AG04449 (cell line): ENCODE data around the gene TMEM72.

Source experiments
- CTCF ChIA-PET: fragments of 350-600 bp; formaldehyde crosslinking; extraction: SDS; loops from one replicate; lab custom pipeline; 2021; ENCODE audit warnings: antibody characterized with exemption; lab: Yijun Ruan, JAX
- POLR2A ChIA-PET: fragments of 400-600, 350-600 bp; formaldehyde crosslinking; extraction: SDS; loops from one replicate; lab custom pipeline; 2020; ENCODE audit warnings: antibody characterized with exemption, inconsistent platforms; lab: Yijun Ruan, JAX
- DNase-seq: peaks from one replicate; pipeline ENCODE4 v3.0.0-alpha.2; 2010; ENCODE audit warnings: low read depth, low spot score
- H3K4me3 ChIP-seq: 2 replicates; pipeline ENCODE4 v1.5.1; 2011; ENCODE audit warnings: low read depth, mild to moderate bottlenecking, control low read depth, low read length
- TF ChIP-seq, protein P1 (sequence below): IDR thresholded peaks from one replicate; pipeline ENCODE4 v1.5.1; 2011; ENCODE audit warnings: mild to moderate bottlenecking, moderate library complexity, low read length, control low read depth, inconsistent platforms; ENCODE audit not compliant: insufficient read depth; ENCODE audit errors: missing control alignments

TMEM72 gene

DNA sequence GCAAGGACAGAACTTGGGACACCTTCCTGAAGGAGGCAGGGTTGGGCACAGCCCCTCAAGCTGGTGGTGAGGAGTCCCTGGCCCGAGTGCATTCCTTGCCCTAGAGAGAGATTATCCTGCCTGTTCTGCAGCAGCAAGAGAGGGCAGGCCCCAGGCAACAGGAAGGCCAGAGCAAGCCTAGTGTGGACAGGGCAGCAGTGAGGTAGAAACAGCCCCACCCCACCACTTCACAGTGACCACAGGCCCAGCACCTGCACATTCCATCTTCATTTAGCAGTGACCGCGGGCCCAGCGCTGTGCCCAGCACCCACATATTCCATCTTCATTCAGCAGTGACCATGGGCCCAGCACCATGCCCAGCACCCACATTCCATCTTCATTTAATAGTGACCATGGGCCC is 16.4 kb upstream of the TMEM72 start:
- CTCF ChIA-PET, result interaction anchor here (1.6 kb wide), 1 partner anchor 30 kb away, joined by 4 read pairs; no protein-coding TSS in a partner anchor
- POLR2A ChIA-PET, result no interaction called here
- TF ChIP-seq, protein P1, sequence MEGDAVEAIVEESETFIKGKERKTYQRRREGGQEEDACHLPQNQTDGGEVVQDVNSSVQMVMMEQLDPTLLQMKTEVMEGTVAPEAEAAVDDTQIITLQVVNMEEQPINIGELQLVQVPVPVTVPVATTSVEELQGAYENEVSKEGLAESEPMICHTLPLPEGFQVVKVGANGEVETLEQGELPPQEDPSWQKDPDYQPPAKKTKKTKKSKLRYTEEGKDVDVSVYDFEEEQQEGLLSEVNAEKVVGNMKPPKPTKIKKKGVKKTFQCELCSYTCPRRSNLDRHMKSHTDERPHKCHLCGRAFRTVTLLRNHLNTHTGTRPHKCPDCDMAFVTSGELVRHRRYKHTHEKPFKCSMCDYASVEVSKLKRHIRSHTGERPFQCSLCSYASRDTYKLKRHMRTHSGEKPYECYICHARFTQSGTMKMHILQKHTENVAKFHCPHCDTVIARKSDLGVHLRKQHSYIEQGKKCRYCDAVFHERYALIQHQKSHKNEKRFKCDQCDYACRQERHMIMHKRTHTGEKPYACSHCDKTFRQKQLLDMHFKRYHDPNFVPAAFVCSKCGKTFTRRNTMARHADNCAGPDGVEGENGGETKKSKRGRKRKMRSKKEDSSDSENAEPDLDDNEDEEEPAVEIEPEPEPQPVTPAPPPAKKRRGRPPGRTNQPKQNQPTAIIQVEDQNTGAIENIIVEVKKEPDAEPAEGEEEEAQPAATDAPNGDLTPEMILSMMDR, result no peak
- DNase-seq, result no peak
- H3K4me3 ChIP-seq, result no peak overlapping the region

DNA sequence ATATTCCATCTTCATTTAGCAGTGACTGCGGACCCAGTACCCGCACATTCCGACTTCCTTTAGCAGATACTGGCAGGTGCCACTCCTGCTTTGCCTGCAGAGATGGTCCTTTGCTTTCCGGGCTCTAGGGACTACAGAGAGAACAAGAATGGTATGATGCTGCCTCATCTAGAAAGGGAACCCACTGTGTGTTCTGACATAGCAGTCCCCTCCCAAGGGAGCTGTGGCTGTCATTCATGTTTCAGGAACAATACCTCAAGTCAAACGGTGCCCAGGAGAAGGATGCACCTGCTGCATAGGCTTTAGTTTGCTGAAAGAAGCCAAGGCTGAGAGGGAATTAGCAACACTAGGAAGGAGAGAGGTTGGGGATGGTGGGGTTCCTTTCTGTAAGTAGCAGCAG is 15.9 kb upstream of the TMEM72 start:
- TF ChIP-seq, protein P1, result no peak
- CTCF ChIA-PET, result no interaction called here

DNA sequence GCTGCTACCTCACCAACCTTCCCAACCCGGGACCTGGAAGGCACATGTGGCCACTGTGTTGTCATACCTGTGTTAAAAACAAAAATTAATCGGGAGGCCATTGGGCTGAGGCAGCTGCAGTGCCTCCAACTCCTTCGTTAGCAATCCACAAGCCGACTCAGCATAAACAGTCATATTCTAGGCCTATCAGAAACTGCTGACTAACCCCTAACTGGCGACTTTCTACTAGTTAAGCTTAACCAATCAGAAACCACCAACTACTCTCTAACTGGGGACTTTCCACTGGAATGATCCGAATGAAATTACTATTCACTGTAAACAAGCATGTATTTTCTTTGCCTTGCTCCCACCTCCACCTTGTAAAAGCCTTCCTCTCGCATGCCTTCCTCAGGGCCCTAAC is 14.1 kb upstream of the TMEM72 start:
- CTCF ChIA-PET, result interaction anchor here (1.4 kb wide), 1 partner anchor 36 kb away, joined by 5 read pairs; no protein-coding TSS in a partner anchor

More for the DNA sequence above, 15.9 kb upstream of the TMEM72 start:
- no peak overlapping the region for H3K4me3 ChIP-seq
- no peak for DNase-seq
- POLR2A ChIA-PET, result no interaction called here

DNA sequence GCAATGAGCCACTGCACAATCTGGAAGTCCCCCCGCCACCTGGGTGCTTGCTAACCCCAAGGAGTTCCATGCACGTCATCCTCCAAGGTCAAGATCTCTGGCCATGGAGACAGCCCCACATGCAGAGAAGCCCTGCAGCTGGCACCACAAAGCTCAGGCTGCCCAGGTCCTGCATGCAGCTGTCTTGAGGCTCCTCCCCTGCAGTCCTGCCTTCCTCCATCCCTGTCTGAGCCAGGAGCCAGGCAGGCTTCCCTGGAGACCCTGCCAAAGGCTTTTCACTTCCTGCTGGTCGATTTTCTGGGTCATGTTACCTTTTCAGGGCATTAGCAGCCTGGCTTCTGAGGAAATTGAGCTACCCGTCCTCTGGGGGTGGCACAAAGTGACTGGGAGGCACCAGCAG is 12.5 kb upstream of the TMEM72 start:
- DNase-seq, result no peak
- H3K4me3 ChIP-seq, result no peak overlapping the region
- ChIA-PET CTCF (no interaction called here), POLR2A (no interaction called here)
- TF ChIP-seq, protein P1, result no peak

More for the DNA sequence above, 14.1 kb upstream of the TMEM72 start:
- DNase-seq, result no peak
- TF ChIP-seq, protein P1, result no peak
- POLR2A ChIA-PET, result no interaction called here
- no peak overlapping the region for H3K4me3 ChIP-seq

DNA sequence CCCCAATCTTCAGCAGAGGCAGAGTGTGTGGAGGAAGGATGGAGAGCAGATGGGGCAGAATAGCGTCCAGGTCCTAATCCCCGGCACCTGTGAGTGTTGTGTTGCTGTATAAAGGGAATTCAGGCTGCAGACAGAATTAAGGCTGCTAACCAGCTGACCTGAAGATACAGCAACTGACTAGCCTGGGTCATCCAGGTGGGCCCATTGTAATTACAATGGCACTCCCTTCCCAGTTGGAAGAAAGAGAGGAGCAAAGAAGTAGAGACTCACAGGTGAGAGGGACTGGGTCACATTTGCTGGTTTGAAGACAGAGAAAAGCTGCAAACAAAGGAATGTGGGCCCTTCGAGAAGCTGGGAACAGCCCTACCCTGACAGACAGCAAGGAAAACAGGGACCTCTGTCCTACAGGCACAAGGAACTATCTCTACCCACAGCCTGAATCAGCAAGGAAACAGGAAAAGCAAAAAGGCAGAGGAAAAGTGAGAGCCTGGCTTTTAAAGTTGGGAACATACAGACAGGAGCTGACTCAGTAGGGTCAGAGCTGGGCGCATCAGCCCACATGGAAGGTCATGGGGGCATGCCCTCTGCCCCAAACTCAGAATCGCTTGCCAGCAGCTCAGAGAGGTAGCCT is 11.6 kb upstream of the TMEM72 start:
- no peak overlapping the region for H3K4me3 ChIP-seq
- TF ChIP-seq, protein P1, result no peak
- no peak for DNase-seq
- ChIA-PET POLR2A (no interaction called here), CTCF (interaction anchor here (1.6 kb wide), 1 partner anchor 33 kb away, joined by 7 read pairs; no protein-coding TSS in a partner anchor)

DNA sequence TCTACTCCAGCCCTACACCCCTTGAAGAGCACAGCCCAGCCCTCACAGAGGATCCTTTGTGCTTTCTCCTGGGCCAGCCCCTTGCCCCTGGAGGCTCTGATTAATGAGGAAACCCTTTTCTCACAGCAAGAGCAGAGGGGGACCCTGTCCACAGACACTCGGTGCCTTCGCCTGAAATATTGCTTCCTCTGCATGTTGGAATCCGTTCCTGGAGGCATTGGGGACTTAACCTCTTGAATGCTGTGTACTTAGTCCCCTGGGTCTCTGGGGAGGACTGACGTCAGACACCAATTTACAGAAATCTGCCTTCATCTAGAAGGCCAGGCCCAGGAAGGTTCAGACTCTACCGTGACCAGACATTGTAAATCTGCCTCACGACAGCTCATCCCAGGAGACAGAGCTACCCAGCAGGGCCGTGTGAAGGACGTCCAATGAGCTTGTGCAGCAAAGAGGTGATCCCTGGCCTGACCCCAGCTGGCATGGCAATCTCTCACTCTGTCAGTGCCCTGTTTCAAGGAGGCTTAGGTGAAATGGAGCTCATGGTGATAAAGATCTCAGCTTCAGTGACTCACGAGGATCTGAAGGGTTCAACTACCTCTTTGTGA is 8.1 kb upstream of the TMEM72 start:
- POLR2A ChIA-PET, result no interaction called here
- H3K4me3 ChIP-seq, result no peak overlapping the region
- CTCF ChIA-PET, result no interaction called here
- no peak for DNase-seq
- TF ChIP-seq, protein P1, result no peak
